ENCODE data around the gene CCDC141.

GRCh38 chr2:178799305-178799704, 250.6 kb downstream of the CCDC141 start:
- TF ChIP-seq JUNB (IDR thresholded peaks at IDR 0.05; ENCODE audit: unreplicated experiment) (no peak), EZH2phosphoT487 (IDR thresholded peaks at IDR 0.05; ENCODE audit: unreplicated experiment) (no peak), EZH2 (IDR thresholded peaks at IDR 0.05; ENCODE audit: low read depth, unreplicated experiment) (no peak), CTCF (conservative IDR thresholded peaks at IDR 0.05; ENCODE audit: low read depth in 2 of 2) (no peak)

Measured in GM23338 (cell line).